ENCODE results near the gene TMEM185A. TPM values are rescaled to one million over a fixed set of nuclear protein-coding genes. Genes with fewer than 3 reads are reported as not detected.

Gene TMEM185A
- total RNA-seq (2021; ENCODE audit: unreplicated experiment) (15.2 TPM), Bru-seq, nascent RNA (percentile 57 among the genes with signal in this experiment), BruChase-seq, experiment 1, labeled RNA remaining after a 6-hour chase (percentile 51 among the genes with signal in this experiment), BruChase-seq, experiment 2, labeled RNA remaining after a 2-hour chase (percentile 59 among the genes with signal in this experiment)
- 9.9 and 10.1 TPM in 2 replicates for polyA plus RNA-seq (2012)
- long read RNA-seq, transcript TMEM185A-204 (4 exons, 903 nt): major isoform, 7 of 26 reads
- long read RNA-seq, partial matches to known transcripts: 0 of 26 reads
- long read RNA-seq, other reads (novel, unspliced or antisense): 10 of 26 reads

DNA sequence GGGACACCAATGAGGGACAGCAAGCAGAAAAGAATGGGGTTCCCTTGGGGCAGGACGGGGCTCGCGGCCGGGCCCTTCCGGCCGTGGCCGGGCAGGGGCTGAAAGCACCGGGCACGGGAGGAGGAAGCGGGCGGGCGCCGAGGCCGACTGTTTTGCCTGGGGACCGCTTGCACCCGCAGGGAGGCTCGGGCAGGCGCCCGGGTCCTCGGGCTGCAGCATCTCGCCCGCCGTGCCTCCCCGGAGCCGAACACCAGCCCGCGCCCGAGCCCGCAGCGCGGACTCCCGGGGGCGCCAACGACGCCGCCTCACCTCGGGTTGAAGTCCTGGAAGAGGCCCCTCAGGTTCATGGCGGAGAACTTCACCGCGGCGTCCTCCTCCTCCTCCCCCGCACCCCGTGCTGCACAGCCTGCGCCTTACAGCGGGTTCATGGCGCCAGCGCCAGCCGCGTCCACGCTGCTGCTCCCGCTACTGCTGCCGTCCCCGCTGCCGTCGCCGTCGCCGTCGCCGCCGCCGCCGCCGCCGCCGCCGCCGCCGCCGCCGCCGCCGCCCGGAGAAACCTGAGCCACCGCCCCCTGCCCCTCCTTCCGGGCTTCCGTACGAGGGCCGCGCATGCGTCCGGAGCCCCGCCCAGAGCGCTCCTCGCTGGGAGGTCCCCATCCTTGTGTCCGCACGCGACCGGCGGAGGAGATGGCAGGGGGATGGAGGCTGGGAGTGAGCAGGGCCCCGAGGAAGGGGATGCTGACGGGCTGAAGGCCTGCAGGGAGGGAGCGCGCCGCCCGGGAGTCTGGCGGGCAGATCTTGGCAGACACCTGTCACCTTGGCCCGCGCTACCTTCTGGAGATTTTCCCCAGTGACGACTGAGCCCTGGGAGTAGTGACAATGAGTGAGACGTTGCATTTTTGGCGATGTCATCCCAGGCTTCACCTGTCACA lies at the start of gene TMEM185A:
TSS of gene TMEM185A (minus strand) at position 559 of the 932 bp plus-strand sequence. CDS start at position 347, 212 bp downstream.
- ChIA-PET POLR2A (no interaction called here), RAD21 (ENCODE audit: low non-redundant PET in 1 of 2, low total read pairs in 2 of 2, uncharacterized antibody in 2 of 2, unreplicated experiment in 2 of 2) (no interaction called here), CTCF (no interaction called here)
- peak within 1 kb of the TSS; percentile 61 for H3K9ac ChIP-seq (ENCODE audit: low read length)
- no peaks in the 10 kb centered on the region for H3K9me3 ChIP-seq (ENCODE audit: control insufficient read depth in 1 of 2, insufficient read depth in 1 of 2, low read depth in 1 of 2, low read length in 2 of 2)
- H3K4me3 ChIP-seq (replicated peaks in 1 of 2; ENCODE audit: low read depth in 1 of 2, low read length in 2 of 2): peak within 1 kb of the TSS; percentile 60 to 67
- H3K36me3 ChIP-seq (ENCODE audit: control insufficient read depth in 1 of 2, insufficient read depth in 2 of 2, low read length in 2 of 2): no peaks in the 10 kb centered on the region; a peak in 1 of 4 replicates
- H3K27ac ChIP-seq (ENCODE audit: low read depth, low read length): peak within 1 kb of the TSS; percentile 48; the same call in 1 of the 2 replicates
- peak; percentile 48; the same call in 1 of the 2 replicates for TF ChIP-seq SIN3A (IDR thresholded peaks at IDR 0.05; ENCODE audit: low read depth)
- no peak for TF ChIP-seq SP1 (IDR thresholded peaks at IDR 0.05; ENCODE audit: low read depth)
- TF ChIP-seq, protein P1, sequence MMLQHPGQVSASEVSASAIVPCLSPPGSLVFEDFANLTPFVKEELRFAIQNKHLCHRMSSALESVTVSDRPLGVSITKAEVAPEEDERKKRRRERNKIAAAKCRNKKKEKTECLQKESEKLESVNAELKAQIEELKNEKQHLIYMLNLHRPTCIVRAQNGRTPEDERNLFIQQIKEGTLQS (IDR thresholded peaks at IDR 0.05): no peak
- TF ChIP-seq ZNF274 (IDR thresholded peaks at IDR 0.05; ENCODE audit: low read depth, low read length): no peak
- TF ChIP-seq ZFX (IDR thresholded peaks at IDR 0.05): peak; percentile 23; the same call in 1 of the 2 replicates
- TF ChIP-seq EGR1 (IDR thresholded peaks at IDR 0.05; ENCODE audit: low read depth): peak; percentile 48; the same call in 1 of the 2 replicates
- no peak for TF ChIP-seq EZH2phosphoT487 (IDR thresholded peaks at IDR 0.05; ENCODE audit: borderline replicate concordance)
- TF ChIP-seq RAD21 (IDR thresholded peaks at IDR 0.05; ENCODE audit: low read depth): no peak
- TF ChIP-seq, protein P2, sequence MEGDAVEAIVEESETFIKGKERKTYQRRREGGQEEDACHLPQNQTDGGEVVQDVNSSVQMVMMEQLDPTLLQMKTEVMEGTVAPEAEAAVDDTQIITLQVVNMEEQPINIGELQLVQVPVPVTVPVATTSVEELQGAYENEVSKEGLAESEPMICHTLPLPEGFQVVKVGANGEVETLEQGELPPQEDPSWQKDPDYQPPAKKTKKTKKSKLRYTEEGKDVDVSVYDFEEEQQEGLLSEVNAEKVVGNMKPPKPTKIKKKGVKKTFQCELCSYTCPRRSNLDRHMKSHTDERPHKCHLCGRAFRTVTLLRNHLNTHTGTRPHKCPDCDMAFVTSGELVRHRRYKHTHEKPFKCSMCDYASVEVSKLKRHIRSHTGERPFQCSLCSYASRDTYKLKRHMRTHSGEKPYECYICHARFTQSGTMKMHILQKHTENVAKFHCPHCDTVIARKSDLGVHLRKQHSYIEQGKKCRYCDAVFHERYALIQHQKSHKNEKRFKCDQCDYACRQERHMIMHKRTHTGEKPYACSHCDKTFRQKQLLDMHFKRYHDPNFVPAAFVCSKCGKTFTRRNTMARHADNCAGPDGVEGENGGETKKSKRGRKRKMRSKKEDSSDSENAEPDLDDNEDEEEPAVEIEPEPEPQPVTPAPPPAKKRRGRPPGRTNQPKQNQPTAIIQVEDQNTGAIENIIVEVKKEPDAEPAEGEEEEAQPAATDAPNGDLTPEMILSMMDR (IDR thresholded peaks at IDR 0.05 in 2 of 3, conservative IDR thresholded peaks at IDR 0.05 in 1 of 3; ENCODE audit: borderline replicate concordance in 1 of 3, insufficient read depth in 1 of 3, low read depth in 2 of 3, low read length in 2 of 3): no peak
- TF ChIP-seq POLR2AphosphoS5 (IDR thresholded peaks at IDR 0.05; ENCODE audit: low read depth, low read length): peak; percentile 57
- no peaks in the 10 kb centered on the region for H3K27me3 ChIP-seq (ENCODE audit: insufficient read depth, low read length)
- intact Hi-C loops (cut with micrococcal nuclease): no loop called here
- H3K79me2 ChIP-seq (ENCODE audit: insufficient read depth, low read length): peaks cover 16% of the 10 kb centered on the region
- H4K20me1 ChIP-seq (ENCODE audit: insufficient read depth): no peaks in the 10 kb centered on the region
- H3K4me2 ChIP-seq (ENCODE audit: low read length): peak within 1 kb of the TSS; percentile 76
- DNase-seq (ENCODE audit: low read depth, low spot score) (peak; percentile 33), ATAC-seq (peak; percentile 86)
- no peak within 1 kb of the TSS for H2AFZ ChIP-seq (ENCODE audit: low read depth, low read length, poor library complexity, severe bottlenecking)
- no TSS peak for BruUV-seq (replicated peaks)
- peaks cover 2 to 14% of the 10 kb centered on the region in 2 experiments; a peak in 2 of 4 replicates for H3K4me1 ChIP-seq (ENCODE audit: control insufficient read depth in 1 of 2, insufficient read depth in 2 of 2, low read length in 2 of 2)
- no peaks in the 10 kb centered on the region for H3K9me2 ChIP-seq (ENCODE audit: insufficient read depth)
